NCI-H146 (cell line): Measurements from ENCODE around the gene TEKT2.
A peak's percentile ranks its signal among the peaks of the same experiment; 100 is the strongest.

Source experiments
- DNase-seq: peaks from one replicate; lab custom pipeline; 2025; lab: John Stamatoyannopoulos, UW

TEKT2 gene

DNA sequence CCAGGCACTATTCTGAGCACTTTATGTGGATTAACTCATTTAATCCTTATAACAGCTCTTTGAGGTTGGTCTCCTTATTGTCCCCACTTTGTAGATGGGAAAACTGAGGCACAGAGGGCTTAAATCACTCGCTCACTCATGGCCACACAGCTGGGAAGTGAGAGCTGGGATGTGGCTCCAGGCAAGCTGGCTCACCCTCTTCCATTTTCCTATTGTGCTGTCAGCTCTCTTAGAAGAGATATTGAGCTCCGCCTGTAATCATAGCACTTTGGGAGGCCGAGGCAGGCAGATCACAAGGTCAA, 45.0 kb downstream of the TEKT2 start:
- no peak for DNase-seq

DNA sequence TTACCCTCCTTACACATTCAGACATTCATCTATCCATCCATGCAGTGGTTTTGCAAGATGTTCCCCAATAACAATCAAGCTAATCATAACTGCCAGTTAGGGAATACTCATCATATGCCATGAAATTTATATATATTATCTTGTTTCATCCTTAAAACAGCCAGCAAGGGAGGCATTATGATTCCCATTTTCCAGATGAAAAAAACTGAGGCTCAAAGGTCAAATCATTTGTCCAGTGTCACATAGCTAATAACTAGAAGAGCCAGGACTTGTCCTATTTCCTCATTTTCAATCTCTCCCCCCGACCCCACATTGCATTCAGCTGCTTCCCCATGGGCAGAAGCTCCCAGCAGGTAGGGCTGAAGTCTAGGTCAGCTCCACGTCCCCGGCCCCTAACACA, 48.1 kb downstream of the TEKT2 start:
- DNase-seq = no peak

DNA sequence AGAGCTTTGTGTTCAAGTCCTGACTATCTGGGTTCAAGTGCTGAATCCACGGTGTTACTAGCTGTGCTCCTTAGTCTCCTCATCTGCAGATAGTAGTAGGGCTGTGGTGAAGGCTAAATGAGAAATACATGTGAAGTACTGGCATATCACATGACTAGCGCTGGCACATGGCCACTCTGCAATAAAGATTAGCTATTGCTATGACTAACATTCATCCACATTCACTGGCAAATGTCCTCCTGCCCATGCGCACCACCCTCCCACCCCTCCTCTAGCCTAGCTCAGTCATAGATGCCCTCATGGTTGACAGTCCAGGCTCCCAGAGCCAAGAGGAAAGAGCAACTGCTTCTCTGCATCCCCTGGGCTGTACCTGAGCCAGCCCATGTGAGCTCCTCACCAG, 49.6 kb downstream of the TEKT2 start:
- no peak for DNase-seq

DNA sequence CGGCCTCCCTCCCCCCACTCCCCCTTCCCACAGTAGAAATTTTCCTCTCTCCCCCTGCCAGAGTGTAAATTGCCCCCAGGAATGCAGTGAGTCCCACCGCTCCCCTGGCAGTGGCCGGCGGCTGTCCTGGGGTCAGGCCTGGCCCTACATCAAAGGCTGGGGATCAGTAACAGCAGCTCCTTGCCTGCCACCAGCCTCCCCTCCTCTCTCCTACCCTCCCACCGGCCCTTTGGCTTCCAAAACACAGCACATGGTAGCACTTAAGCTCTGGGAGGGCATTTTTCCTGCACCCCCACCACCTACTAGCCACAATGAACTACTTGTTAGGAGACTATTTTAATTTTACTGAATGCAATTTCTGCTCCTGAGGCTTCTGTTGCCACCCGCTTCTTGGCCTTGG, 50.1 kb downstream of the TEKT2 start:
- no peak for DNase-seq

DNA sequence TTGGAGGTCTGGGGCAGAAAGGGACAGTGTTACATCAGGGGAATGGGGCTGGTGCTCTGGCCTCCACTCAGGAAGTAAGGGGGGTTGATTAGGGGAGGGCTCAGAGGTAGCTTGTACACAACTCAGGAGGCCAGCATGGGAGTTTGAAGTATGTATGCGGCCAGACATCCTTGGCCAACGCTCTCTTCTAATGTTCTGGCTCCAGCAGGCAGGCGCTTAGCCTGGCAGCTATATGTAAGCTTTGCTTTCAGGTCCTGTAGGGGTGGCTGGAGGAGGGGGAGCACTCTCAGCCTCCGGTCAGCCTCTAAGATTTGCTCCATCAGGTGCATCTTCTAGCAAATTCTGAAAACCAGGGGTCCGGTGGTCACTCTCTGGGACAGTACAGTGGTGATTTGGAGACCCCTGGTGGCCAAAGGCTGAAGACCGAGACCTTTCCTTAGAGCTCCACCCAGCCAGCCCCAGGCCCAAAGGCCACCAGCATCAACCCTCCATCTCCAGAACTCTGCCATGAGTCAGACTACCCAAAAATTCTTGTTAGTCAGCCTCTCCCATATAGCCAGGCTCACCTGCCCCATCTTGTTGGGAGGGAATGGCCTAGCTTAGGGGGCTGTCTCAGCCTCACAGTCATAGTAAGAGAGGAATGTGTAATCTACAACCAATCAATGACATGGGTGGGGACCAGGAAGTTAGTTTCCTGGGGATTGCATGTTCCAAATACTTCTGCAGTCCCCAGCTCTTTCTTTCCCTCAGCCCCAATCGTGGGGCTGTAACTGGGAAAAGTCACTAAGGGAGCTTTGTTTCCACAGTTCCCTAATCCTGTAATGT, 50.8 kb downstream of the TEKT2 start:
- peak; percentile 21 for DNase-seq

DNA sequence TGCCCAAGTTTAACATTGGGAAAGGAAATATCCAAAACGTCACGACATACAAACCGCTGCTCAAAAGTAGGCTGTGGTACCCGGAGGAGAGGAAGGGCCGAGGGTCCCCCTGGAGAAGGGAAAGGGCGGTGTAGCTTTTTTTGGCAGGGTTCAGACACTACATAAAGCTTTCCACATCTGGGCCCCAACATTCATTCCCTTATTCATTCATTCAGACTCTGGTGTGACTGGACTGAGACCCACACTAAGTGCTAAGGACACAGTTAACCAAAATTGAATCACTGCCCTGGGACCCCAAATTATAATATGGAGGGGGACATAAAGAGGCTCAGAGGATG, 51.4 kb downstream of the TEKT2 start:
- no peak for DNase-seq

DNA sequence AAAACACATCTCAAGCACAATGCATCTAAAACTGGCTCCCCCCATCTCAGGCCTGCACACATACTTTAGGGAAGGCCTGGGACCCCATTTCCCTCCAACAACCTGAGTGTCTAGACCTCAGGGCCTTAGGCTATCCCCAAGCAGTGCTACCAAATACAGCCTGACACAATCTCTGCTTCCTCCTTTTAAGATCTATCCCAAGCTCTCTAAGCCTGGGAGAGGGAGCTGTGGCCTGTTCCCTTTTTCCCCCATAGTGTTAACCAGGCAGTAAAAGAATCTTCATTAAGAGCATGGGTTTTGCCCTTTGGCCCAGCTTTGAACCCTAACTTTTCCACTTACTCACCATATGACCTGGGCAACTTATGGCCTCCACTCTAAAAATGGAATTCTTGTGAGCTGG, 51.9 kb downstream of the TEKT2 start:
- DNase-seq = no peak

DNA sequence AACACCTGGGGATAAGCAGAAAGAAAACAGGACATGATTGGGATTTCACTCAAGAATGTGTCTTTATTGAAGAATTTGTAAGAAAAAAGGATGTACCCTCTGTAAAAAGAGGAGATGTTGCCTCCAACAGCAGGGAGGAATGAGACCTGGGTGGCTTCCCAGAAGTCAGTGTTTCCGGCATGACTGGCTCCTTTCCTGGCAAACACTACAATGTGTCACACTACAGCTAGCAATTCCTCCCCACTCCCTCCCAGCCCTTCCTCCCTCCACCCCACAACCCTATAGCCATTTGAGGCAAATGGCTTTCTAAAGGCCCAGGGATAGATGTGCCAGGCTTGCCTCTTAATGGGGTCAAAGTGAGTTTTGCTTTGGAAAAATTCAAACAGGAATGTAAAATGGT, 52.6 kb downstream of the TEKT2 start:
- DNase-seq = no peak

DNA sequence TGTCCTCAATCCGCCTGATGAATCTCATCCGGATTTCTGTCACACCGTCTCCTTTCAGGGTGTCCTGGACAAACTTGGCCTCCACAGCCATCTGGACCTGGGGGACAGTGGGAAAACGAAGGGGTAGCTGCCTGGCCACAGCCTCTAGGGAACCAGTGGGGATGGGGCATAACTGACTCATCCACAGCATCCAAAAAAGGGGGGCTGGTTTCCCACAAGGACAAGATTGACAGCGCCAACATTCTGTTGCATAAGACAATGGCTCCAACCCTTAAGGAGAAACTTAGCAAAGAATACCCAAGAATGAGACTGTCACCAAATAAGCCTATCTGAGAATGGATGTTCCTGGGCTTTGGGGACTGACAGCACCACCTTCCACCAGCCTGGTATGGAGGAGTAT, 53.3 kb downstream of the TEKT2 start:
- no peak for DNase-seq

DNA sequence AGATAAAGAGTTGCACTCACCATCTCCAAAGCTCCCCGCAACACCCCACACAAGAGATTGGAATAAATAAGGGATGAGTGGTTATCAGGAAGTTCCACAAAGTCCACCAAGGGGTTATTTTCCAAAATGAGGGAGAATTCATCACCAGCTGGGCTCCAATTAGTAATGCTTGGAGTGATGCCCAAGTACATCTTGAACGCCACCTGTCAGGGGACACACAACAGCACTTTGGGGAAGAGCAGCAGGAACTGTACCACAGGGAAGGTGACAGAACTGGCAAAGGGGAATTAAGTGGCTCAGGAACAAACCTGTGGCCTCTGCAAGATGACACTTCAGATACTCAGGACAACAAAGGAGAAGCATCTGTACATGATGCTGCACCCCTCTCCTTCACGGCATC, 53.9 kb downstream of the TEKT2 start:
- no peak for DNase-seq
